HS-5 (cell line): ENCODE results near the gene P2RX2.

ENCODE experiments used
- DNase-seq: peaks from one replicate; pipeline ENCODE4 v3.0.0-alpha.2; 2012; ENCODE audit warnings: low read depth

The P2RX2 gene

DNA sequence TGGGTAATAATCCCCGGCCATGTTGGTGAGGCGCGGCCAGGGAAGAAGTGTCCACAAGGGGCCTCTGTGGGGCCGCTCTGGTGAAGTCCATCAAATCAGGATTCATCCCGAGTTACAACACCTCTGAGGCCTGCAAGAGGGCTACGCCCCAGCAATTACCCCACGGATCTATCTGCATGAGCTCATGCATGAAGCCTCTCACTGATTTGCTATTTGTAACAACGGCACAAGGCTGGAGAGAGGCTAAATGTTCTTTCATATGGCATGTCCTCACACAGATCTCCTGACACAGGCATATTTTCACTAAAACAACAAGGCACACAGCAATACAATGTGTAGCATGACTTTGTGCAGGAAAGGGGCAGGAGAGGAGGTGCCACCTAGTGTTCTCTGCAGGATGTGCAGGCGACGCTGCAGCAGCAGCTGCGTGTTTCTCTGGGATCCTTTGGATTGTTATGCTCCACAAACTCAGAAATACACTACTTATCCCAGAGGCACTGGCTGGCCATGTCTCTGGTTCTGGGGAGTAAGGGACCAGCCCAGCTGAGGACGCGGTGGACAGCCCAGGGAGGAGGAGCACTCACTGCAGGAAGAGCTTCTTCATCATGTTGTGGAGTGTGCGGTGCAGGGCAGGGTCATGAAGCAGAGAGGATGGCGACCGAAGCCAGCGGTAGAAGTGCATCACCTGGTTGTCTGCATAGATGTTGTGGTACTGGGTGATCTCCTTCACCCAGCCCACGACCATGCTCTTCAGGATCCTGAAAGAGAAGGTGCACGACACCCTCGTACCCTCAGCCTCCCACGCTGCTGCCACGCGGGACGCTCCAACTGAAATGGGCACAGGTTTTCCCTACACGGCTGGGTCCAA is 20.2 kb downstream of the P2RX2 start:
- peak; percentile 3 for DNase-seq

DNA sequence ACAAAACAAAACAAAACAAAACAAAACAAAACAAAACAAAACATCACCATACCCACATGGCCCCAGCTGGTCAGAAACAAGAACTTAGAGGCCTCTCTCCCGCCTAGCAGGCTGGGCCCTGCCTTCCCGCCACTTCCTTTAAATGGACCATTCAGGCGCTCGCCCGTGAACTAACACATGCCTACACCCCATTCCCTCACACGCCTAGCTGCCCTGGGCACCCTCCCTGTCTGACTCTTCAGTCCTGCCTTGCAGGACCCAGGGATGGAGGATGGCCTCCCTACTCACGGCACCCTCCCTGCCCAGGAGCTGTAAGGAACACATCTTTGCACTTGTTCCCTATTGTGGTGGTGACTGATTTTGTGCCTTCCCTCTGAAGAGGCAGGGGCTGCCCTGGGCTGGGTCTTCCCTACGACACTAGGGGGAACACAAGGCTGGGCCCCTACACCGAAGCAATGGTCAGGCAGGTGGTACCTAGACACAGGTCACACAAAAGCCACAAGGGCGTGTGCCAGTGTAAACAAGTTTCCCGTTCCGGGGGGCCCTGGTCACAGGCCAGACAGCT is 21.5 kb downstream of the P2RX2 start:
- DNase-seq, result no peak

DNA sequence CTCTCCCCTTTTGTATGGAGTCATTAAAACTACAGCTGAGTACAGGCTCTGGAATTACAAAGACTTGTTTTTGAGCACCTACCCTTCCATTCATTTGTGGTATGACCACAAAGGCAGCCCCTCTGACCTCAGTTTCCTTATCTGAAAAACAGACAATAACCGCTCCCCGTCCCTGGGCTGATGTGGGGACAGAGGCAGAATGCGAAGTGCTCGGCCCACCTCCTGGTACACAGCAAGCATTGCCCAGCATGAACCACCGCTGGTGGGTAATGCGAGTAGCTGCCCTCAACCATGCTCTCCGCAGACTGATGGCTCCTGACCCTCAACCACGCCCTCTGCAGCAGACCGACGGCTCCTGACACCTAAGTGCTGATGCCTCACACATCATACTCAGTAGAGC is 22.4 kb downstream of the P2RX2 start:
- DNase-seq, result no peak

DNA sequence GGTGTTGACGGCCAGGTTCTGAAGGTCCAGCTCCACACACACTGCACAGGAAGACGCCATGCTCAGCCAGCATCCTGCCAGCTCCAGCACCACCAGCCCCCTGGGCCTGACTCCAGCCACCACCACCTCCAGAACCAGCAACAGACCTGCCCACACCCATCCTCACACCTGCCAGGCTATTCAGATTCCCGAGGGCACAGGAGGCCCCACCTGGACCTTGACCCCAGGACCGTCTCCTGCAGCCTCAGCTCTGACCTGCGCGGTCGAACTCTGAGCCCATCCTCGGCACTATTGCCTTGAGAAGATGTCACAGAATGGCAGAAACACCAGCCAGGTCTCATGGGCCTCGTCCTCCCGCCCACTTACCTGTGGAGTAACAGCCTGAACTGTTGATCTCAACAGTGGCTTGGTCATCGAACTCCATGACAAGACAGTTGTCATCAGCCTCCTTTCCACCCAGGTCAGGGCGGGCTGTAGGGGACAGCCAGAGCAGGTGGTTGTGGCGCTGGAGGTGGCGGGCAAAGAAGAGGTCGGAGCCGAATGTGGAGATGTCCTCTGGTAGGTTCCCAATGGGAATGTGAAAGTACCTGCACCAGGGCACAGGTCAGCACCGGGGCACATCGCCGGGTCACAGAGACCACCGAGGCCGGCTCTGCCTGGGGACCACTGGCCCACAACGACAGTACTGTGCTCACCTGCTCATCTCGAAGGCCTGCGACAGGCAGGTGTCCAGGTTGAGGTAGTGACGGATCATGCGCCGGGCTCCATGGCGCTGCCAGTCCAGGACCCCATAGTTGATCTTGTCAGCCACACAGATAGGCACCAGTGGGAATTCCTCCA is 23.5 kb downstream of the P2RX2 start:
- DNase-seq, result no peak

DNA sequence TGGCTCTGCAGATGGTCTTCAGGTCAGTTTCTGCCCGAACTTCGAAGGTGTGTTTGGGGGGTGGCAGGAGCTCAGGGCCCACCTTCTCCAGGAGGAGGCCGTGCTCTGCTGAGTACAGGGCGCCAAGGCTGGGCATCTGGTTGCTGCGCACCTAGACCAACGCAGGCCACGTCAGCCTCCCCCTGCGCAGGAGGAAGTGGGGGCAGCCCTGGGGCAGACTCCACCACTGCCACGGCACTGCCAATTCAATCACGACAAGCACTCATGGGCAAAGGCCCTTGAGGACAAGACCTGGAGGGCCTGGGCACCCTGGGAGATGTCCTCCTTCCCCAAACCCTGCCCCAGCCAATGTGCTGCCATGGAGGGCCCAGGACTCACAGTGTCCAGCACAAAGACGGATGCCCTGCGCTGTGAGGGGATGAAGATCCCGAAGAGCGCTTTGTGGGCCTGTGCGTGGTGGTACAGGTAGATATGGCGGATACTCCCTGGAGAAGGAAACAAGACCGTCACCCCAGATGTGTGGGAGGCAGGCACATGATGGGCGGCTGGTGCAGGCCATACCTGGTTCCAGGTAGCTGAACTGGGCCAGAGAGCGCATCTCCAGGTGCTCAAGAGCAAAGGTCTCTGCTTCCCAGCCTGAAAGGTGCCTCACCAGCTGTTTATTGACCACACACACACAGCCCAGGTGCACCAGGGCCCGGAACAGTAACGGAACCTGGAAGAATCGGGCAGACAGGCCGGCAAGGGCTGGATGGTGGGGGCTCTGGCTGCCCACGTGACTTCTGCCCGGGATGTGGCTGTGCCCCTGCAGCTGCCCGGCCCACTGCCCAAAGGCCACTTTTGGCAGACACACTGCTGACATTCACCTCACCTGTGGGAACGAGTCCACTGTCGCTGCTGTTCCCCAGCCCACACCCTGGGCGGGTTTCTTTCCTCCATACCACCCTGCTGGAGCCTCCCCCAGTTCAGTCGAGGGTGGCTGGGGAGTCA is 24.6 kb downstream of the P2RX2 start:
- no peak for DNase-seq

DNA sequence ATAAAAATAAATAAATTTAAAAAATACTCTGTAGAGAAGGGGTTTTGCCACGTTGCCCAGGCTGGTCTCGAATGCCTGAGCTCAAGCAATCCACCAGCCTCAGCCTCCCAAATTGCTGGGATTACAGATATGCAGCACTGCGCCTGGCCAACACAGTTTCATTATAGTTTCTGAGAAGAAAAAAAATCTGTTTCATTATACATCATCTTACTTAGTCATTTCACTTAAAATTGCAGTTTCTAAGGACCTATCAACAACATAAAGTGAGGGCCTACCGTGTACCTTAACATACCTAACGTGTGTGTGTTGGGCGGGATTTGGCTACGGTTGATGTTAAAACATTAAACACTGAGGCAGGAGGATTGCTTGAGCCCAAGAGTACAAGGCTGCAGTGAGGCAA is 28.3 kb downstream of the P2RX2 start:
- DNase-seq, result no peak

DNA sequence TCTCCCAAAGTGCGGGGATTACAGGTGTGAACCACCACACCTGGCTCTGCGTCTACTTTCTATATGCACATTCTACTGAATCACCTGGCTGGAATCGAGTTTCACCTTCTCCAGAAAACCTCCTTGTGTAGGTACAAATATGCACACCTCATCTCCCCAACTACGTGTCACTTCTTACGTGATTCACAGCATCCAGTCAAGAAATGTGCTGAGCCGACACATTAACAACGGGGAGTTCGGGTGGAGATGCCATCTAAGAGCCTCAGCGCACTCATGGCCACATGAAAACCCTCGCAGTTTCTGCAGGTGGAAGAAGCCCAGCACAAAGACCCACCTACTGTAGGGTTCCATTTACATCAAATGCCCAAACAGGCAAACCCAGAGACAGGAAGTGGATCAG is 29.3 kb downstream of the P2RX2 start:
- DNase-seq, result no peak

DNA sequence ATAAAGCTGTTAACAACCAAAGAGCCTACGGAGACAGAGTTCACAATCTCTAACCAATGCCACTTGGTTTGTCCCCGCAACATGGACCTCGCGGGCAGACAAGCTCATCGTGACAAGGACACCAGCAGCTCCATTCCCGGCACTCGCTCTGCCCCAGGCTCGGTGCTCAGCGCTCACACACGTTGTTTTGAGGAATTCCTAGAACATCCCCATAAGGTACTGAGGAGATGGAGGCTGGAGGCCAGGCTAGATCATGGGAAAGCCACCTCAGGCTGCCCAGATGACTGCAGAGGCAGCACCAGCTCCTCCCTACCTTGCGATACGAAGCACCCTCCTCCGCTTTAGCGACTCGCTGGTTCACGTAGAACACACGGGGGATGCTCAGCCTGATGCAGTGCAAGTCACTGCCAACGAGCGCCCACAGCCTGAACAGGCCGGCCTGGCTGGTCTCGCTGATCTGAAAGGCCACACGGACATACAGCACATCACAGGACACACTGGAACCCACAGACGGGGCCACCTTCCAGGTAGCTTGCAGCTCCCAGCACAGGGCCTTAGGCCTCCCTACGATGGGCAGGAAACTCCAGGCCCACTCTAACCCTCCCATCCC is 30.1 kb downstream of the P2RX2 start:
- no peak for DNase-seq

DNA sequence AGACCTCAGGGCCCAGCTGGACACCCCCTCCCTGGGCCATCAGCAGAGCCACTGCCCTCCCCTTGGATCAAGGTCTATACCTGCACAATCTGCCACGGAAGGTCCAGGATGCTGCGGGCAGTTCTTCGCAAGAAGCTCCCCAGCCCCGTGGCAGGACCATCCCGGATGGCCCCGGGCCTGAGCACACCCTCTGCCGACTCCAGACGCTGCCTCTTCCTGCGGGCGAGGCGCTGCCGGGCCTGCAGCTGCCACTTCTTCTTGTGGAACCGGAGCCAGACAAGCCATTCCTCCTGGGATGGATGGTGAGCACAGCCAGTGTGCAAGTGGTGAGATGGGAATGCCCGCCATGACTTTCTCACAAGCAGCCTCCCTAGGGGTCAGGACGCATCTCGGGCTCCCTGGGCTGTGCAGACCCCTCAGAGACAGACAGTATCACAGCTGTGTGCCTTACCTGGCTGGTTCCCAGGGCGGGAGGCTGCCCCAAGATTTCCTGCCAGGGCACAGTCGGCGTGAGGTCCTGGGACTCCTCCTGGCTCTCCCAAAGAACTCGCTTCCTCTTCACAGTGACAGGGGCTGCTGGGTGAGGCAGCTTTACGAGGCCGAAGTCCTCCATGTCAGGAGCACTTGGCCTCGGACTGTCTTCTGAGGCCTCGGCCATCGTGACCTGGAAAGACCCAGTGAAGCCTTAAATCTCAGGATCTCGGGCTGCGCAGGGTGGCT is 30.8 kb downstream of the P2RX2 start:
- no peak for DNase-seq

DNA sequence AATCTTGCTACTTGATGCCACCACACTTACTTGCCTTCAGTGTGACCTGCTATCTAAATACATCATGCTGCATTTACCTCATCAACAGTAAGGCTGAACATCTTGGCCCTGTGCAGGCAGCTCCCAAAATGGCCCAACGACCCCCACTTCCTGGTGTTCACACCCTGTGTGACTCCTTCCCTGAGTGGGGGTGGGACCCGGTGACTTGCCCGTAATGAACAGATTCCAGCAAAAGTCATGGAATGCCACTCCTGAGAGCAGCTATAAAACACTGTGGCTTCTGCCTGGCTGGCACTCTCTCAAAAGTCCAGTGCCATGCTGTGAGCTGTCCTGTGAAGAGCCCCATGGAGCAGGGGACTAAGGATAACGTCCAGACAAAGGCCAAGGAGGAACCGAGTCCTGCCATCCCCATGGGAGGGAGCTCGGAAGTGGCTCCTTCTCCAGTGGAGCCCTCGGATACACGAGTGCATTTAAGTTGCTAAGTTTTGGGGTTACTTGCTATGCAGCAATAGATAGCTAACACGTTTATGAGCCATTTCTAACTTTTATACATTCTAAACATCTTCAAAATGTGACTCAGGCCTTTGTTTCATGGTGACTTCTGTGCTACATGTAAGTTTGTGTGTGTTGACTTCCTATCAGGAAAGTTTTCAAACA is 33.0 kb downstream of the P2RX2 start:
- no peak for DNase-seq

DNA sequence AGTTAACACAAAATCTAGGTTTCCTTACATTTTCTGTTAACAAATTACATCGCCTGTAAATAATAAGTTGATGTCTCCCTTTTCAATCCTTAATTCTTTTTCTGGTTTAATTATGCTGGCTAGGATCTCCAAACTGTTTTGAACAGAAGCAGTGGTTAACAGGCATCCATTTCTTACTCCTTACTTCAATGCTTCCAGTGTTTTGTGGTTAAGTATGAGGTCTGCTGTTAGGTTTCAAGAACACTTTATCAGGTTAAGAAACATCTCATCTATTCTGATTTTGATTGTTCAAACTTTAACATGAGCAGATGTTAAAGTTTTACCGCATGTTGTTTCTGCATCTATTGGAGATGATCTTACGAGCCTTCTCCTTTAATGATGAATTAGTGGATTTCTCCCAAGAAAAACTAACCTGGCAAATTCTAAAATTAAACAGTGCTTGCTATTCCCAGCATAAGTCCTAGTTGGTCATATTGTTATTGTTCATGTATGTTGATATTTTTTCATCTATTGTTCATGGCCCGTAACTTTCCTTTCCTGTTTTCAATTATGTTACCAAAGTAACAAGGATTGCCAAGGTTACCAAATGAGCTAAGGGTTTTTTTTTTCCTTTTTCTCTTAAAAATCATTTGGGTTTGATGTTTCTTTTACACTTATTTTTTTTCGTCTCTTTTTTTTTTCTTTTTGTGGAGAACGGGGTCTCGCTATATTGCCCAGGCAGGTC is 35.2 kb downstream of the P2RX2 start:
- no peak for DNase-seq

DNA sequence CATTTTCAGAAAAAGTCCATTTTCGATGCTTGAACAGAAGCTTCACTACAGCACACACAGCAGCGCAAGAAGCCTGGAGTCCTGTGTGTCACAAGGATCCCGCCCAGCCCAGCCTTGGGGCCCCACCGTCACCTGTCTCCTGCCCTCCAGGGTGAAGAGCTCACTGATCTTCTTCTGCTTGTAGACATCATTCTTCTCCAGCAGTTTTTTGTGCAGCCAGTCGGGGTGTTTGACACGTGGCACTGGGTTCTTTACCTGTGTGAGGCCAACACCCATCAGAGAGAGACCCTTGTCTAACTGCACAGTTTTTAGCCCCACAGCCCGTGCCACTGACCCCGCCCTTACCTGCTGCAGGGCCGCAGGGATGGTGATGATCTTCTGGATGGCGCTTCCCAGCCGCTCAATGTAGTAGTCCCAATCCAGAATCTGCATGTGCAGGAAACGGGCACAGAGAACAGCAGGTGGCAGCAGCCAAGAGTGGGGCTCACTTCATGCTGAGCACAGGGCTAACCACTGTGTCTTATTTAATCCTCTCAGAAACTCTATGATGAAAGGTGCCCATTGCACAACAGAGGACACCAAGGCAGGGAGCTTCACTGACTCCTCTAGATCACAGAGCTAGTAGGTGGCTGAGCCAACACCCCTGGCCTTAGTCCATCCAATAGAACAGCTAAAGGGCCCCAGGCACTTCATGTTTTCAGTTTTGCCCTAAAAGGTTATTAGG is 38.6 kb downstream of the P2RX2 start:
- no peak for DNase-seq

DNA sequence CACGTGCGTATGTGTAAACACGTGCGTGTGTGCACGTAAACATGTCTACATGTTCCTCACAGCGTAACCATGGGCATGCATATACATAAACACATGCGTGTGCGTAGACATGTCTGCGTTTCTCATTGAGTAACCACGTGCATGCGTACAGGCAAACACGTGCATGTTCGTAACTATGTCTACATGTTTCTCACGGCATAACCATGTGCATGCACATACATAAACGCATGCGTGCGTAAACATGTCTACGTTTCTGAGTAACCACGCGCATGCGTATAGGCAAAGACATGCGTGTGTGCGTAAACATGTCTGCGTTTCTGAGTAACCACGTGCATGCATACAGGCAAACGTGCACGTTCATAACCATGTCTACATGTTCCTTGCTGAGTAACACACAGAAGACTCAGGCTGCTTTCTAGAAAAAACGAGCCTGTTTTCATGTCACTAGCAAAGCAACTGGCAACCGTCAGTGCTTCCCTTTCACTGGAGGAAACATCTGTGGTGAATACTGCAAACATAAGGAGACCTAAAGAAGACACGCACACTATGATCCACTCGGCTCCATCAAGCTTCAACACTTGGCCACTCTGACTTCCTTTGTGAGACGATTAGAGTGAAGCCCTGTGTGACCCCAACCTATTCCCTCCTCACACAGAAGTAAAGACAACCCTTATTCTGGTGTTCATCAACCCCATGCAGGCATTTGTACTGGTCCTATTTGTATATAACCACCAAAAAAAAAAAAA is 39.7 kb downstream of the P2RX2 start:
- DNase-seq, result no peak

DNA sequence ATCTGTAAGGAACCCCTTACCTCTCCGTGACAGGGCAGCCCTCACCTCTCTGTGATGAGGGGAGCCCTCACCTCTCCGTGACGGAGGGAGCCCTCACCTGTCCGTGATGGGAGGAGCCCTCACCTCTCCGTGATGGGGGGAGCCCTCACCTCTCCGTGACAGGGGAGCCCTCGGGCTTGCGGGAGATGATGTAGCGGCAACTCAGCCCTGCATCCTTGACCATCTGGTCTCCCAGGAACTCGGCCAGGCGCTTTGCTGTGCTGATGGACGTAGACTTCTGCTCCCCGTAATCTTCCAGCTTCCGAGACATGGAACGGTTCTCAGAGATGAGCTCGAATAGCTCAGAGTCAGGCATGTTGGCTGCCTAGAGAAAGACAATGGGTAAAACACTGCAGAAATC is 40.6 kb downstream of the P2RX2 start:
- DNase-seq, result no peak

DNA sequence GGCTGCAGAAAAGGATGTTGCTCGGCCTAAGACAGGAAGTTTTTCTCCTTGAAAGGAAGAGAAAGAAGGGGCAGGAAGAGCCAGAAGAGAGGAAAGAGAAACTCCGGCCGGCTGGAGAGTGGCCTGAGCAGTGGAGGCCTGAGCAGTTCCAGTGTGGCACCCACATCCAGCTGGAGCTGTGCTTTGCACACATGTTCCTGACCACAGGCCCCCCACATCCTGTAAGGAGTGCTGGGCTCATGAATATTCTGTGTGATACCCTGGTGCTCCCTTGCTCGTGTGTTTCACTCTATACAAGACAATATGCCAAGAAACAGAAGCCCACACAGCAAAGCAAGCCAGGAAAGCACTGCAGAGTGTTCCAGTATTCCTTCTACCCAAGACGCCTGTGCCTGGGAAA is 41.5 kb downstream of the P2RX2 start:
- DNase-seq, result no peak

DNA sequence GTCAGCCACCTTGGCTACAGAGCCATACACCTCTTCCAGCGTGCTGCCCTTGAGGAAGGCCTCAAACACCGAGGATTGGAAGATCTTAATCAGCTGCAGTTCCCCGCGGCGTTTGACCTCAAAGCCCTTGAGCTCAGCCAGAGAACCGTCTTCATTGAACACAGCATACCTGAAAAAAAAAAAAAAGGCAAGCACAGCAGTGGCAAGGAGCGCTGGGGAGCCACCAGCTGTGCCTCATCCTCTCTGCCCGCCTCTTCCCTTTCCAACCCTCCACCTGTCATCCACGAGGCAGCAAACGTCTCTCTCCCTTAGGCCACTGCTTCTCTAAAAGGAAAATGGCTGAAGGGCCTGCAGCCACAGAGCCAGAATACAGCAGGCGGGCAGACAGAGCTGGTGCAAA is 42.4 kb downstream of the P2RX2 start:
- no peak for DNase-seq

DNA sequence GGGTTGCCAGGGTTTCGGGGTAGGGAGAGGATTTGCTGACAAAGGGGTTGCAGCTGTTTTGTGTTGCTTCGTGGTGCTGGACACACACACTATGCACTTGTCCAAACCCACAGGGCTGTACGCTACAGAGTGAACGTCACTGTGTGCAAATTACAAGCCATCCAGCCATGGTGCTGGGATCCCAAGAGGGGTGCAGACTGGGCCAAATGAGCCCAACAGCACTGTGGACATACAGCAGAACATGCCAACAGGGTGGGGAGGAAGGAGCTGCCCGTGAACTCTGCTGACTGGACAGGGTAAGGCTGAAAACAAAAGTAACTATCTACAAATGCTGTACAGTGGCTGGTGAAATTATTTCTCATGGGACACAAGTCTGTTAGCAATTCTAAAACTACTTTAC is 43.4 kb downstream of the P2RX2 start:
- no peak for DNase-seq
